ENCODE measurements around the gene FAM209B.

FAM209B gene

GRCh38 chr20:56565511-56565910, 32.5 kb downstream of the FAM209B start:
- no peak for DNase-seq (ENCODE audit: insufficient read length, low spot score)
- FAIRE-seq: no peak
- no peak for TF ChIP-seq POLR2A (IDR thresholded peaks at IDR 0.05; ENCODE audit: low read depth, low read length)

GRCh38 chr20:56566621-56567020, 33.6 kb downstream of the FAM209B start:
- FAIRE-seq (no peak), DNase-seq (ENCODE audit: insufficient read length, low spot score) (no peak)
- no peak for TF ChIP-seq POLR2A (IDR thresholded peaks at IDR 0.05; ENCODE audit: low read depth, low read length)

GRCh38 chr20:56570832-56571231, 37.8 kb downstream of the FAM209B start:
- TF ChIP-seq POLR2A (IDR thresholded peaks at IDR 0.05; ENCODE audit: low read depth, low read length): no peak
- DNase-seq (ENCODE audit: insufficient read length, low spot score): no peak
- FAIRE-seq: no peak

- FAIRE-seq: no peak
- no peak for DNase-seq (ENCODE audit: insufficient read length, low spot score)
- no peak for TF ChIP-seq POLR2A (IDR thresholded peaks at IDR 0.05; ENCODE audit: low read depth, low read length)
Observed at GRCh38 chr20:56572172-56572571, 39.1 kb downstream of the FAM209B start.

- FAIRE-seq (no peak), DNase-seq (ENCODE audit: insufficient read length, low spot score) (no peak)
- TF ChIP-seq POLR2A (IDR thresholded peaks at IDR 0.05; ENCODE audit: low read depth, low read length): no peak
Observed at GRCh38 chr20:56573986-56574385, 40.9 kb downstream of the FAM209B start.

- FAIRE-seq: no peak
- no peak for DNase-seq (ENCODE audit: insufficient read length, low spot score)
- no peak for TF ChIP-seq POLR2A (IDR thresholded peaks at IDR 0.05; ENCODE audit: low read depth, low read length)
Observed at GRCh38 chr20:56574531-56575142, 41.6 kb downstream of the FAM209B start.

GRCh38 chr20:56575157-56575556, 42.1 kb downstream of the FAM209B start:
- FAIRE-seq: no peak
- no peak for TF ChIP-seq POLR2A (IDR thresholded peaks at IDR 0.05; ENCODE audit: low read depth, low read length)
- DNase-seq (ENCODE audit: insufficient read length, low spot score): no peak

GRCh38 chr20:56575961-56576360, 42.9 kb downstream of the FAM209B start:
- no peak for FAIRE-seq
- no peak for TF ChIP-seq POLR2A (IDR thresholded peaks at IDR 0.05; ENCODE audit: low read depth, low read length)
- no peak for DNase-seq (ENCODE audit: insufficient read length, low spot score)

- no peak for TF ChIP-seq POLR2A (IDR thresholded peaks at IDR 0.05; ENCODE audit: low read depth, low read length)
- FAIRE-seq (no peak), DNase-seq (ENCODE audit: insufficient read length, low spot score) (no peak)
Observed at GRCh38 chr20:56579301-56579710, 46.3 kb downstream of the FAM209B start.

GRCh38 chr20:56580226-56580625, 47.2 kb downstream of the FAM209B start:
- DNase-seq (ENCODE audit: insufficient read length, low spot score) (no peak), FAIRE-seq (no peak)
- no peak for TF ChIP-seq POLR2A (IDR thresholded peaks at IDR 0.05; ENCODE audit: low read depth, low read length)

- no peak for FAIRE-seq
- no peak for TF ChIP-seq POLR2A (IDR thresholded peaks at IDR 0.05; ENCODE audit: low read depth, low read length)
- no peak for DNase-seq (ENCODE audit: insufficient read length, low spot score)
Observed at GRCh38 chr20:56581701-56582100, 48.7 kb downstream of the FAM209B start.

- no peak for FAIRE-seq
- TF ChIP-seq POLR2A (IDR thresholded peaks at IDR 0.05; ENCODE audit: low read depth, low read length): no peak
- DNase-seq (ENCODE audit: insufficient read length, low spot score): no peak
Observed at GRCh38 chr20:56582542-56582941, 49.5 kb downstream of the FAM209B start.

- FAIRE-seq (no peak), DNase-seq (ENCODE audit: insufficient read length, low spot score) (no peak)
- no peak for TF ChIP-seq POLR2A (IDR thresholded peaks at IDR 0.05; ENCODE audit: low read depth, low read length)
Observed at GRCh38 chr20:56584916-56585315, 51.9 kb downstream of the FAM209B start.
